Epithelial cell of esophagus (primary cell): Measurements from ENCODE around the gene WBP11.
"Not testable (repeated sequence)": the region's sequence is repeated elsewhere in the genome, so short reads cannot be mapped to it uniquely, and the experiment has no call there.

Experiments used
- DNase-seq: peaks from one replicate; pipeline ENCODE4 v3.0.0; 2010; ENCODE audit warnings: low read depth
- H3K4me3 ChIP-seq: 2 replicates; pipeline ENCODE4 v1.5.1; 2011; ENCODE audit warnings: mild to moderate bottlenecking, low read length, control low read depth
- CTCF ChIP-seq: IDR thresholded peaks from 2 replicates; pipeline ENCODE4 v1.5.1; 2011; ENCODE audit warnings: low read depth, mild to moderate bottlenecking, low read length, control low read depth, inconsistent platforms; ENCODE audit not compliant: insufficient read depth; ENCODE audit errors: missing control alignments

The WBP11 gene

DNA sequence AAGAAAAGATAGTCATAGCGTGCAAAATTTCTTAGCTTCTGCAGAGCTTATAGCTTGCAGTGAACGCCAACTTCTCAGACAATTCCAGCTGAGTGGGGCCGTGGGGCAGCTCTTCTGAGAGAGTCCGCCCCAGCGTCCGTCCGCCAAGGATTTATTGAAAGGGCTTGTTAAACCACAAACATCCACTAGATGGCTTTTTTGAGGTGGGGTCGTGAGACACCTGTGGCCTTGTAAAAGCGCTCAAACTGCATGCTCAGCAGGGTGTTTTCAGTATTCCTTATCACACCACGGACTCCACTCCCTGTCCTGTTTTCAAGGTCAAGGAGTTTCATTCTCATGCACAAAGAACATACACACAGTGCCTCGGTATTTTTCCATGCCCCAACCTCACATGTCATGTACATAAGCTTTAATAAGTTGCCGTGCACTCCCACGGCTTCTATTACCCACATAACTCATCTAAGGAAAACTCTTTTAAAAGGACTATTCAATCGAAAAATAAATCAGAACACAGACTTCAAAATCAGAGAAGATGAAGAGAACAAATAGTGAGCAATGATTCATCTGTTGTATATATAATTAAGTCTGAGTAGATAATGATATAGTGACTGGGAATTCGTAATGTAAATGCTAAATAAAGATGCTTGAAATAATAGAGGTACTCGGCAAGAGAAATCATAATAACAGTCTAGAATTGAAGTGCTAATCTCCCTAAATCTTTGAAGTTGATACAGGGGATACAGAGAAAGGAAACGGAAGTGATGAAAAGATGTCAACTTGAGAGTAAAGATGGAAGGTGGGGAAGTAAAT is 46.7 kb downstream of the WBP11 start:
- TF ChIP-seq CTCF = peak; percentile 29
- no peak for DNase-seq
- no peak overlapping the region for H3K4me3 ChIP-seq

GRCh38 chr12:14751986-14752385 is 51.3 kb downstream of the WBP11 start:
- DNase-seq = no peak

DNA sequence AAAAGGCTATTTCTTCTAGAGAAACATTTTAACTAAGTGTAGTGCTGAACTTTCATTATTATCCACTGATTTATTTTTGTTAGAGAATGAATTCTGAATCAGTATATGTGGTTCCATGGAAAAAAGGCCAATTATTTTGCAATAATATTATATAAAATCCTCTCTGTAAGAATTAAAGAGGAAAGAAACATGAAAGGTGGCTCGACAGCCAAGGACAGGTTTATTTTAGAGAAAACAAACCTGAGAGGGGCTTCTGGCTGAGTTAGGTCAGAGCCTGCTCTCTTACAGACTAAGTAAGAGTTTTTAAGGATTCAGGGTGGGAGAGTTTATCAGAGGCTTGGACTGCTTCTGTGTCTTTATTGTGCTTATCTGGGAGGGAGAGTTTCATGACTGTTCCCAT is 60.2 kb downstream of the WBP11 start:
- no peak for TF ChIP-seq CTCF
- DNase-seq = no peak
- no peak overlapping the region for H3K4me3 ChIP-seq

More at GRCh38 chr12:14751986-14752385, 51.3 kb downstream of the WBP11 start:
- H3K4me3 ChIP-seq = no peak overlapping the region
- TF ChIP-seq CTCF = no peak

- no peak for DNase-seq
- no peak for TF ChIP-seq CTCF
- no peak overlapping the region for H3K4me3 ChIP-seq
Observed at GRCh38 chr12:14741942-14742341, 61.3 kb downstream of the WBP11 start.

DNA sequence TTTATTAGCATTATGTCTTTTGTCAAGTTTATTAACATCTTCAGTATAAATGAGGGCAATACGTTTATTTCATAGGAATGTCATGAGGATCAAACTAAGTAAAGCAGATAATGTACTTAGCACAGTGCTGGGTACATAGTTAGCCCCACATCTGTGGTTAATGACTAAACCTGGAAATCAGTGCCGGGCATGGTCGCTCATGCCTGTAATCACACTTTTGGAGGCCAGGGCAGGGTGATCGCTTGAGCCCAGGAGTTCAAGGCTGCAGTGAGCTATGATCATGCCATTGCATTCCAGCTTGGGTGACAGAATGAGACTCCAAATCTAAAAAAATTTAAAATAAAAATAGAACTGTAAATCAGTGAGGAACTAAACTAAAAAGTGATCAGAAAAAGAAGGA is 62.1 kb downstream of the WBP11 start:
- no peak overlapping the region for H3K4me3 ChIP-seq
- TF ChIP-seq CTCF = no peak
- no peak for DNase-seq

DNA sequence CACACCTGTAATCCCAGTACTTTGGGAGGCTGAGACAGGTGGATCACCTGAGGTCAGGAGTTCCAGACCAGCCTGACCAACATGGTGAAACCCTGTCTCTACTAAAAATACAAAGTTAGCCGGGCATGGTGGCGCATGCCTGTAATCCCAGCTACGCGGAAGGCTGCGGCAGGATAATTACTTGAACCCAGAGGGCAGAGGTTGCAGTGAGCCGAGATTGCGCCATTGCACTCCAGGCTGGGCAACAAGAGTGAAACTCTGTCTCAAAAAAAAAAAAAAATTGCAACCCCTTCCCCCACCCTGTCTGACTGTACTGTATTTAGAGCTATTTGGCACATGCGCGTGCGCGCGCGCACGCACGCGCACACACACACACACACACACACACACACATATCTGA is 66.8 kb downstream of the WBP11 start:
- not testable (repeated sequence) for DNase-seq, H3K4me3 ChIP-seq
